HCT116 (cell line): Measurements from ENCODE around the gene SCAMP1. TPM values are rescaled to one million over a fixed set of nuclear protein-coding genes. Genes with fewer than 3 reads are reported as not detected.

ENCODE experiments used
- ATAC-seq: fragments of 200-7000 bp; cut with Tn5 transposase; 2 replicates; pipeline ENCODE4 v1.9.1; 2020; ENCODE audit warnings: mild to moderate bottlenecking, moderate library complexity
- BruUV-seq: library from RNA; stranded (reverse); fragments of 400-500 nt; replicated peaks from 2 replicates; lab custom pipeline; 2021; lab: Mats Ljungman, UMichigan
- CTCF ChIA-PET: fragments of 300-600 bp; sonication (Branson Sonifier 250); formaldehyde crosslinking; loops from one replicate; lab custom pipeline; 2021; ENCODE audit warnings: antibody characterized with exemption; lab: Charles Lee
- POLR2A ChIA-PET: fragments of 300-600, 350-600 bp; sonication (Branson Sonifier 250); formaldehyde crosslinking; loops from one replicate; lab custom pipeline; 2021; ENCODE audit warnings: antibody characterized with exemption; lab: Charles Lee
- RAD21 ChIA-PET, 2 experiments: fragments of 300-600 bp; sonication (Branson Sonifier 250); formaldehyde crosslinking; loops; one replicate each; lab custom pipeline; 2023; ENCODE audit warnings: low total read pairs in 2 of 2; ENCODE audit not compliant: uncharacterized antibody in 2 of 2, unreplicated experiment in 2 of 2, low non-redundant PET in 1 of 2; lab: Charles Lee
- DNase-seq: peaks from one replicate; pipeline ENCODE4 v3.0.0-alpha.2; 2010; ENCODE audit warnings: low read depth, low spot score
- H2AFZ ChIP-seq: fragments of 200-600 bp; shearing (Covaris generic), sonication (generic); 2 replicates; pipeline ENCODE4 v1.6.1; 2017; ENCODE audit warnings: low read depth, mixed run types, mixed read lengths, antibody characterized with exemption, low read length; ENCODE audit not compliant: poor library complexity, severe bottlenecking
- H3K27ac ChIP-seq: 2 replicates; pipeline ENCODE4 v1.5.1; 2012; ENCODE audit warnings: low read depth, low read length
- H3K27me3 ChIP-seq: fragments of 200-600 bp; sonication (generic); 2 replicates; pipeline ENCODE4 v1.6.1; 2016; ENCODE audit warnings: mixed run types, low read length, mixed read lengths; ENCODE audit not compliant: insufficient read depth
- H3K36me3 ChIP-seq, 2 experiments: fragments of 200-500 bp in 1 of 2; fragments of 200-600 bp in 1 of 2; sonication (Bioruptor generic) in 1 of 2; sonication (generic) in 1 of 2; 2 replicates each; pipeline versions ENCODE4 v1.5.1 to v1.6.1; 2014 to 2016; ENCODE audit warnings: low read length in 2 of 2, inconsistent platforms in 1 of 2, mixed read lengths in 1 of 2, mixed run types in 1 of 2; ENCODE audit not compliant: insufficient read depth in 2 of 2, control insufficient read depth in 1 of 2
- H3K4me1 ChIP-seq, 2 experiments: fragments of 200-600 bp in 1 of 2; sonication (generic) in 1 of 2; 2 replicates each; pipeline versions ENCODE4 v1.5.1 to v1.6.1; 2012 to 2017; ENCODE audit warnings: low read length in 2 of 2, inconsistent platforms in 1 of 2, mild to moderate bottlenecking in 1 of 2, mixed read lengths in 1 of 2, mixed run types in 1 of 2, moderate library complexity in 1 of 2; ENCODE audit not compliant: insufficient read depth in 2 of 2, control insufficient read depth in 1 of 2
- H3K4me2 ChIP-seq: fragments of 200-600 bp; sonication (generic); 2 replicates; pipeline ENCODE4 v1.6.1; 2017; ENCODE audit warnings: mixed run types, low read length, mixed read lengths
- H3K4me3 ChIP-seq, 2 experiments: fragments of 200-600 bp in 1 of 2; sonication (generic) in 1 of 2; replicated peaks in 1 of 2; 2 replicates each; pipeline ENCODE4 v1.5.1; 2011 to 2016; ENCODE audit warnings: low read length in 2 of 2, control low read depth in 1 of 2, low read depth in 1 of 2, mild to moderate bottlenecking in 1 of 2, mixed read lengths in 1 of 2, mixed run types in 1 of 2
- H3K79me2 ChIP-seq: fragments of 200-600 bp; sonication (generic); 2 replicates; pipeline ENCODE4 v1.6.1; 2017; ENCODE audit warnings: mild to moderate bottlenecking, mixed run types, low read length, moderate library complexity, mixed read lengths; ENCODE audit not compliant: insufficient read depth
- H3K9ac ChIP-seq: fragments of 200-600 bp; sonication (generic); 2 replicates; pipeline ENCODE4 v1.6.1; 2016; ENCODE audit warnings: low read length, mixed read lengths
- H3K9me2 ChIP-seq: fragments of 200-600 bp; sonication (generic), shearing (Covaris generic); 2 replicates; pipeline ENCODE4 v1.6.1; 2017; ENCODE audit warnings: mixed run types, mild to moderate bottlenecking, moderate library complexity; ENCODE audit not compliant: insufficient read depth
- H3K9me3 ChIP-seq, 2 experiments: fragments of 200-500 bp in 1 of 2; fragments of 200-600 bp in 1 of 2; sonication (Bioruptor generic) in 1 of 2; sonication (generic) in 1 of 2; 2 replicates each; pipeline ENCODE4 v1.6.1; 2014 to 2017; ENCODE audit warnings: low read length in 2 of 2, mixed read lengths in 2 of 2, inconsistent platforms in 1 of 2, low read depth in 1 of 2, mild to moderate bottlenecking in 1 of 2, mixed run types in 1 of 2, moderate library complexity in 1 of 2; ENCODE audit not compliant: control insufficient read depth in 1 of 2, insufficient read depth in 1 of 2
- H4K20me1 ChIP-seq: fragments of 200-600 bp; sonication (generic), shearing (Covaris generic); 2 replicates; pipeline ENCODE4 v1.6.1; 2017; ENCODE audit warnings: mixed run types, mild to moderate bottlenecking, moderate library complexity; ENCODE audit not compliant: insufficient read depth
- CBX3 ChIP-seq: IDR thresholded peaks from 2 replicates; pipeline ENCODE4 v1.6.1; 2012; ENCODE audit warnings: low read depth
- CEBPB ChIP-seq: IDR thresholded peaks from 2 replicates; pipeline ENCODE4 v1.6.1; 2012; ENCODE audit warnings: low read depth
- CTCF ChIP-seq, 3 experiments: fragments of 200-600 bp in 1 of 3; sonication (generic) in 1 of 3; IDR thresholded peaks in 2 of 3; conservative IDR thresholded peaks in 1 of 3; 2 replicates each; pipeline ENCODE4 v1.5.1; 2012 to 2017; ENCODE audit warnings: low read depth in 2 of 3, low read length in 2 of 3, antibody characterized with exemption in 1 of 3, borderline replicate concordance in 1 of 3, control low read depth in 1 of 3, mild to moderate bottlenecking in 1 of 3, mixed read lengths in 1 of 3, mixed run types in 1 of 3, moderate library complexity in 1 of 3; ENCODE audit not compliant: insufficient read depth in 1 of 3
- EGR1 ChIP-seq: IDR thresholded peaks from 2 replicates; pipeline ENCODE4 v1.6.1; 2012; ENCODE audit warnings: low read depth
- ELF1 ChIP-seq: IDR thresholded peaks from 2 replicates; pipeline ENCODE4 v1.6.1; 2012; ENCODE audit warnings: low read depth, borderline replicate concordance
- EZH2 ChIP-seq: fragments of 200-600 bp; sonication (generic); IDR thresholded peaks from 2 replicates; pipeline ENCODE4 v1.6.1; 2017; ENCODE audit warnings: antibody characterized with exemption, mixed run types
- EZH2phosphoT487 ChIP-seq: fragments of 200-600 bp; IDR thresholded peaks from 2 replicates; pipeline ENCODE4 v1.6.1; 2018; ENCODE audit warnings: antibody characterized with exemption, borderline replicate concordance
- FOSL1 ChIP-seq: IDR thresholded peaks from 2 replicates; pipeline ENCODE4 v1.6.1; 2012; ENCODE audit warnings: low read depth
- JUND ChIP-seq: IDR thresholded peaks from 2 replicates; pipeline ENCODE4 v1.6.1; 2012
- RAD21 ChIP-seq: IDR thresholded peaks from 2 replicates; pipeline ENCODE4 v1.6.1; 2012; ENCODE audit warnings: low read depth, mild to moderate bottlenecking
- SIN3A ChIP-seq: IDR thresholded peaks from 2 replicates; pipeline ENCODE4 v1.6.1; 2012; ENCODE audit warnings: low read depth
- SP1 ChIP-seq: IDR thresholded peaks from 2 replicates; pipeline ENCODE4 v1.6.1; 2012; ENCODE audit warnings: low read depth
- TCF7L2 ChIP-seq: IDR thresholded peaks from 2 replicates; pipeline ENCODE4 v1.7.0; 2011; ENCODE audit warnings: borderline replicate concordance, inconsistent platforms; ENCODE audit not compliant: insufficient read depth, insufficient read length; ENCODE audit errors: extremely low read depth
- YY1 ChIP-seq: IDR thresholded peaks from 2 replicates; pipeline ENCODE4 v1.6.1; 2011; ENCODE audit warnings: low read length, low read depth, moderate library complexity, mild to moderate bottlenecking; ENCODE audit not compliant: insufficient replicate concordance; ENCODE audit errors: extremely low read depth
- ZBTB33 ChIP-seq: IDR thresholded peaks from 2 replicates; pipeline ENCODE4 v1.6.1; 2011; ENCODE audit warnings: mild to moderate bottlenecking, low read length, moderate library complexity; ENCODE audit not compliant: insufficient replicate concordance; ENCODE audit errors: extremely low read depth
- ZFX ChIP-seq: fragments of 450-650 bp; IDR thresholded peaks from 2 replicates; pipeline ENCODE4 v1.6.1; 2017
- ZNF274 ChIP-seq: fragments of 200-500 bp; sonication (Bioruptor generic); IDR thresholded peaks from 2 replicates; pipeline ENCODE4 v1.6.1; 2014; ENCODE audit warnings: mild to moderate bottlenecking, low read depth, low read length, inconsistent platforms
- intact Hi-C: fragments of 100-400 bp; cut with micrococcal nuclease; formaldehyde crosslinking; loops from 2 replicates; pipeline ENCODE4 v1.10.0; 2022
- total RNA-seq: library from RNA; stranded (reverse); gene quantifications from one replicate; pipeline ENCODE4 v1.2.1, GENCODE V29; 2021; ENCODE audit not compliant: unreplicated experiment
- TF ChIP-seq, protein P1 (sequence below): IDR thresholded peaks from 2 replicates; pipeline ENCODE4 v1.6.1; 2012; ENCODE audit warnings: low read depth
- TF ChIP-seq, protein P2 (sequence below): IDR thresholded peaks from 2 replicates; pipeline ENCODE4 v1.6.1; 2012
- TF ChIP-seq, protein P3 (sequence below): IDR thresholded peaks from 2 replicates; pipeline ENCODE4 v1.6.1; 2012

Gene SCAMP1
- total RNA-seq, 1 experiment from 2014 or later = 46.4 TPM

- ChIA-PET CTCF (no interaction called here), RAD21 (no interaction called here), POLR2A (no interaction called here)
- no peaks in the 10 kb centered on the region; the same call in 1 of the 2 replicates for H4K20me1 ChIP-seq
- H3K9me3 ChIP-seq = no peaks in the 10 kb centered on the region
- DNase-seq (no peak), ATAC-seq (no peak)
- H2AFZ ChIP-seq = no peak overlapping the region
- no peaks in the 10 kb centered on the region for H3K9me2 ChIP-seq
- intact Hi-C loops = no loop called here
- no peak overlapping the region for H3K27ac ChIP-seq
- no TSS peak for BruUV-seq
- H3K4me1 ChIP-seq = peaks cover 0 to 6% of the 10 kb centered on the region in 2 experiments; a peak in 1 of 4 replicates
- H3K36me3 ChIP-seq = peaks cover 7 to 8% of the 10 kb centered on the region in 2 experiments; a peak in 1 of 4 replicates
- H3K79me2 ChIP-seq = no peaks in the 10 kb centered on the region
- TF ChIP-seq ZBTB33 (no peak), ZNF274 (no peak), EGR1 (no peak), RAD21 (no peak), SP1 (no peak), JUND (no peak), FOSL1 (no peak), ZFX (no peak), CBX3 (no peak), ELF1 (no peak), TCF7L2 (no peak), CEBPB (no peak), CTCF (IDR thresholded peaks at IDR 0.05 in 2 of 3, conservative IDR thresholded peaks at IDR 0.05 in 1 of 3; ENCODE audit: borderline replicate concordance in 1 of 3, insufficient read depth in 1 of 3, low read depth in 2 of 3, low read length in 2 of 3) (no peak), SIN3A (no peak), EZH2phosphoT487 (no peak), YY1 (no peak), EZH2 (no peak)
- TF ChIP-seq, protein P1, sequence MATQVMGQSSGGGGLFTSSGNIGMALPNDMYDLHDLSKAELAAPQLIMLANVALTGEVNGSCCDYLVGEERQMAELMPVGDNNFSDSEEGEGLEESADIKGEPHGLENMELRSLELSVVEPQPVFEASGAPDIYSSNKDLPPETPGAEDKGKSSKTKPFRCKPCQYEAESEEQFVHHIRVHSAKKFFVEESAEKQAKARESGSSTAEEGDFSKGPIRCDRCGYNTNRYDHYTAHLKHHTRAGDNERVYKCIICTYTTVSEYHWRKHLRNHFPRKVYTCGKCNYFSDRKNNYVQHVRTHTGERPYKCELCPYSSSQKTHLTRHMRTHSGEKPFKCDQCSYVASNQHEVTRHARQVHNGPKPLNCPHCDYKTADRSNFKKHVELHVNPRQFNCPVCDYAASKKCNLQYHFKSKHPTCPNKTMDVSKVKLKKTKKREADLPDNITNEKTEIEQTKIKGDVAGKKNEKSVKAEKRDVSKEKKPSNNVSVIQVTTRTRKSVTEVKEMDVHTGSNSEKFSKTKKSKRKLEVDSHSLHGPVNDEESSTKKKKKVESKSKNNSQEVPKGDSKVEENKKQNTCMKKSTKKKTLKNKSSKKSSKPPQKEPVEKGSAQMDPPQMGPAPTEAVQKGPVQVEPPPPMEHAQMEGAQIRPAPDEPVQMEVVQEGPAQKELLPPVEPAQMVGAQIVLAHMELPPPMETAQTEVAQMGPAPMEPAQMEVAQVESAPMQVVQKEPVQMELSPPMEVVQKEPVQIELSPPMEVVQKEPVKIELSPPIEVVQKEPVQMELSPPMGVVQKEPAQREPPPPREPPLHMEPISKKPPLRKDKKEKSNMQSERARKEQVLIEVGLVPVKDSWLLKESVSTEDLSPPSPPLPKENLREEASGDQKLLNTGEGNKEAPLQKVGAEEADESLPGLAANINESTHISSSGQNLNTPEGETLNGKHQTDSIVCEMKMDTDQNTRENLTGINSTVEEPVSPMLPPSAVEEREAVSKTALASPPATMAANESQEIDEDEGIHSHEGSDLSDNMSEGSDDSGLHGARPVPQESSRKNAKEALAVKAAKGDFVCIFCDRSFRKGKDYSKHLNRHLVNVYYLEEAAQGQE = no peak
- TF ChIP-seq, protein P2, sequence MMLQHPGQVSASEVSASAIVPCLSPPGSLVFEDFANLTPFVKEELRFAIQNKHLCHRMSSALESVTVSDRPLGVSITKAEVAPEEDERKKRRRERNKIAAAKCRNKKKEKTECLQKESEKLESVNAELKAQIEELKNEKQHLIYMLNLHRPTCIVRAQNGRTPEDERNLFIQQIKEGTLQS = no peak
- TF ChIP-seq, protein P3, sequence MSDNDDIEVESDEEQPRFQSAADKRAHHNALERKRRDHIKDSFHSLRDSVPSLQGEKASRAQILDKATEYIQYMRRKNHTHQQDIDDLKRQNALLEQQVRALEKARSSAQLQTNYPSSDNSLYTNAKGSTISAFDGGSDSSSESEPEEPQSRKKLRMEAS = no peak
- no peak overlapping the region for H3K4me3 ChIP-seq
- no peak overlapping the region for H3K4me2 ChIP-seq
- no peak overlapping the region for H3K9ac ChIP-seq
- no peaks in the 10 kb centered on the region for H3K27me3 ChIP-seq
Measured at GRCh38 chr5:78490709-78491485, 130.5 kb downstream of the SCAMP1 start.
